K562 (cell line): ENCODE results near the gene PAIP1. TPM values are rescaled to one million over a fixed set of nuclear protein-coding genes. Genes with fewer than 3 reads are reported as not detected.

Source experiments
- CGGBP1 ChIP-seq: fragments of 250-450 bp; sonication (Bioruptor Pico); IDR thresholded peaks from 2 replicates; pipeline ENCODE4 v1.9.0; 2021; ENCODE audit warnings: mild to moderate bottlenecking
- ETV6 ChIP-seq, 3 experiments: fragments of 150-350 bp in 1 of 3; sonication (generic) in 1 of 3; formaldehyde crosslinking in 1 of 3; IDR thresholded peaks; 2 replicates each; pipeline versions ENCODE4 v1.6.1 to v1.8.0; 2014 to 2022; ENCODE audit warnings: borderline replicate concordance in 2 of 3, low read depth in 2 of 3, antibody characterized with exemption in 1 of 3, low read length in 1 of 3, mild to moderate bottlenecking in 1 of 3, missing genetic modification reagents in 1 of 3
- FOXJ3 ChIP-seq: sonication (generic); formaldehyde crosslinking; IDR thresholded peaks from 2 replicates; pipeline ENCODE4 v1.4.0; 2020; ENCODE audit warnings: mild to moderate bottlenecking, missing genetic modification reagents
- GABPB2 ChIP-seq: fragments of 250-450 bp; sonication (Bioruptor Pico); conservative IDR thresholded peaks from 2 replicates; pipeline ENCODE4 v1.5.1; 2021; ENCODE audit warnings: mild to moderate bottlenecking
- JUND ChIP-seq, 2 experiments: IDR thresholded peaks; 2 replicates in 1 of 2; 3 replicates in 1 of 2; pipeline ENCODE4 v1.6.1; 2011; ENCODE audit warnings: borderline replicate concordance in 2 of 2, low read depth in 2 of 2, low read length in 2 of 2, improper control_type of control experiment in 1 of 2, missing biosample characterization in 1 of 2, missing genetic modification characterization in 1 of 2, missing genetic modification reagents in 1 of 2
- NKRF ChIP-seq: fragments of 450-650 bp; IDR thresholded peaks from 2 replicates; pipeline ENCODE4 v1.6.1; 2016; ENCODE audit warnings: borderline replicate concordance
- OTX1 ChIP-seq: fragments of 450-650 bp; formaldehyde crosslinking; IDR thresholded peaks from 2 replicates; pipeline ENCODE4 v1.4.0; 2022; ENCODE audit warnings: mild to moderate bottlenecking
- POLR3A ChIP-seq: IDR thresholded peaks from 2 replicates; pipeline ENCODE4 v1.6.1; 2011; ENCODE audit warnings: borderline replicate concordance, mild to moderate bottlenecking, moderate library complexity; ENCODE audit not compliant: insufficient read length, insufficient read depth; ENCODE audit errors: extremely low read depth
- POU5F1 ChIP-seq: fragments of 150-350 bp; IDR thresholded peaks from 2 replicates; pipeline ENCODE4 v1.6.1; 2014; ENCODE audit warnings: borderline replicate concordance, low read length, low read depth, mild to moderate bottlenecking; ENCODE audit not compliant: partially characterized antibody
- YY1 ChIP-seq, 3 experiments: IDR thresholded peaks; 2 replicates each; pipeline ENCODE4 v1.6.1; 2011; ENCODE audit warnings: low read length in 2 of 3, mild to moderate bottlenecking in 2 of 3, moderate library complexity in 2 of 3, borderline replicate concordance in 1 of 3, control low read depth in 1 of 3, low read depth in 1 of 3; ENCODE audit not compliant: insufficient read depth in 3 of 3, insufficient replicate concordance in 2 of 3, control insufficient read depth in 1 of 3, insufficient read length in 1 of 3; ENCODE audit errors: extremely low read depth in 1 of 3
- ZBED1 ChIP-seq: IDR thresholded peaks from 2 replicates; pipeline ENCODE4 v1.6.1; 2014
- ZNF280B ChIP-seq: fragments of 250-450 bp; sonication (Bioruptor Pico); IDR thresholded peaks from 2 replicates; pipeline ENCODE4 v1.5.1; 2021; ENCODE audit warnings: mild to moderate bottlenecking
- ZNF551 ChIP-seq: fragments of 250-450 bp; sonication (Bioruptor Pico); IDR thresholded peaks from 2 replicates; pipeline ENCODE4 v1.5.0; 2021; ENCODE audit warnings: mild to moderate bottlenecking, moderate library complexity
- ZNF740 ChIP-seq, 3 experiments: fragments of 200-800 bp in 1 of 3; sonication (Bioruptor generic) in 1 of 3; sonication (generic) in 1 of 3; formaldehyde crosslinking in 1 of 3; IDR thresholded peaks; 2 replicates each; pipeline versions ENCODE4 v1.6.1 to v1.8.0; 2016 to 2022; ENCODE audit warnings: mild to moderate bottlenecking in 2 of 3, missing compliant biosample characterization in 2 of 3, missing genetic modification characterization in 2 of 3, missing genetic modification reagents in 1 of 3
- ZNF766 ChIP-seq: fragments of 200-800 bp; sonication (Bioruptor generic); conservative IDR thresholded peaks from 2 replicates; pipeline ENCODE4 v1.6.1; 2016; ENCODE audit warnings: missing genetic modification characterization, missing compliant biosample characterization
- ZNF780A ChIP-seq: fragments of 250-450 bp; sonication (Bioruptor Pico); IDR thresholded peaks from 2 replicates; pipeline ENCODE4 v1.5.0; 2021; ENCODE audit warnings: mild to moderate bottlenecking
- ZSCAN29 ChIP-seq: fragments of 450-650 bp; IDR thresholded peaks from 2 replicates; pipeline ENCODE4 v1.6.1; 2017
- polyA plus RNA-seq, 8 experiments: library from polyadenylated mRNA; depleted of rRNA in 4 of 8; stranded (reverse) in 5 of 8; unstranded in 3 of 8; fragments of >200 nt; fragmentation: Nextera tagmentation in 2 of 8; fragmentation: Illumina TruSeq in 1 of 8; extraction: Ambion mirVana in 2 of 8; extraction: Trizol in 1 of 8; gene quantifications; 2 replicates each; pipeline versions ENCODE4 v1.2.1 to v1.2.3, GENCODE V29; 2011 to 2014; ENCODE audit warnings: inconsistent platforms in 1 of 8, missing spikeins in 1 of 8
- total RNA-seq, 7 experiments: library from RNA; depleted of rRNA in 6 of 7; stranded (reverse); fragments of >200 nt in 6 of 7; fragmentation: Illumina TruSeq in 2 of 7; extraction: Trizol in 2 of 7; gene quantifications; 2 replicates each; pipeline versions ENCODE4 v1.2.1 to v1.2.3, GENCODE V29; 2011 to 2021; ENCODE audit warnings: low replicate concordance in 1 of 7

Gene PAIP1
- total and polyA plus RNA-seq, 9 of the 15 experiments (the other 6 are each of a cell fraction or from before 2014, with no cell fraction given), result 51.7 to 181 (median 102) TPM

- no peak for TF ChIP-seq ZNF740 (CRISPR knock-in tag; IDR thresholded peaks at IDR 0.05)
- no peak for TF ChIP-seq ZNF740 (tag; IDR thresholded peaks at IDR 0.05)
- TF ChIP-seq NKRF, result peak; percentile 73; the same call in 1 of the 2 replicates
- peak; percentile 78 for TF ChIP-seq ZNF766
- TF ChIP-seq CGGBP1 (CRISPR knock-in tag), result no peak
- 0 out of 4 replicates have a peak, but pooled peaks of 1 of the 2 experiments have one; percentile 44 for TF ChIP-seq ETV6 (IDR thresholded peaks at IDR 0.05; ENCODE audit: borderline replicate concordance in 1 of 2, low read depth in 2 of 2, low read length in 1 of 2)
- TF ChIP-seq ETV6 (CRISPR knock-in tag; IDR thresholded peaks at IDR 0.05; ENCODE audit: borderline replicate concordance), result no peak
- TF ChIP-seq POU5F1, result peak; percentile 14
- TF ChIP-seq ZNF551 (CRISPR knock-in tag), result no peak
- no peak for TF ChIP-seq OTX1 (CRISPR knock-in tag)
- no peak for TF ChIP-seq POLR3A
- no peak for TF ChIP-seq FOXJ3 (CRISPR knock-in tag)
- TF ChIP-seq ZSCAN29, result no peak
- no peak for TF ChIP-seq ZNF780A (CRISPR knock-in tag)
- TF ChIP-seq ZNF280B, result no peak
- peak; percentile 64; the same call in 1 of the 2 replicates for TF ChIP-seq ZBED1
- no peak for TF ChIP-seq GABPB2
- TF ChIP-seq JUND (IDR thresholded peaks at IDR 0.05; ENCODE audit: borderline replicate concordance, low read depth, low read length), result peak; percentile 58; the same call in 1 of the 2 replicates
- TF ChIP-seq JUND (tag; IDR thresholded peaks at IDR 0.05; ENCODE audit: borderline replicate concordance, low read depth, low read length), result no peak; the same call in 1 of the 3 replicates
- TF ChIP-seq YY1 (IDR thresholded peaks at IDR 0.05; ENCODE audit: borderline replicate concordance in 1 of 3, control insufficient read depth in 1 of 3, extremely low read depth in 1 of 3, insufficient read depth in 3 of 3, insufficient read length in 1 of 3, insufficient replicate concordance in 2 of 3, low read depth in 1 of 3, low read length in 2 of 3), result peak in 2 of 3 experiments; percentile 85 to 87
These were observed 41.8 kb downstream of the PAIP1 start, which contains the start of gene C5orf34 (continued) for GRCh38 chr5:43514816-43515677.
